Inferior parietal cortex (tissue), 1 donor: Measurements from ENCODE around the gene COL15A1.
A peak's percentile ranks its signal among the peaks of the same experiment; 100 is the strongest.

Source experiments
- DNase-seq: peaks from one replicate; pipeline ENCODE4 v3.0.0-alpha.2; 2016; ENCODE audit errors: extremely low spot score

The COL15A1 gene

DNA sequence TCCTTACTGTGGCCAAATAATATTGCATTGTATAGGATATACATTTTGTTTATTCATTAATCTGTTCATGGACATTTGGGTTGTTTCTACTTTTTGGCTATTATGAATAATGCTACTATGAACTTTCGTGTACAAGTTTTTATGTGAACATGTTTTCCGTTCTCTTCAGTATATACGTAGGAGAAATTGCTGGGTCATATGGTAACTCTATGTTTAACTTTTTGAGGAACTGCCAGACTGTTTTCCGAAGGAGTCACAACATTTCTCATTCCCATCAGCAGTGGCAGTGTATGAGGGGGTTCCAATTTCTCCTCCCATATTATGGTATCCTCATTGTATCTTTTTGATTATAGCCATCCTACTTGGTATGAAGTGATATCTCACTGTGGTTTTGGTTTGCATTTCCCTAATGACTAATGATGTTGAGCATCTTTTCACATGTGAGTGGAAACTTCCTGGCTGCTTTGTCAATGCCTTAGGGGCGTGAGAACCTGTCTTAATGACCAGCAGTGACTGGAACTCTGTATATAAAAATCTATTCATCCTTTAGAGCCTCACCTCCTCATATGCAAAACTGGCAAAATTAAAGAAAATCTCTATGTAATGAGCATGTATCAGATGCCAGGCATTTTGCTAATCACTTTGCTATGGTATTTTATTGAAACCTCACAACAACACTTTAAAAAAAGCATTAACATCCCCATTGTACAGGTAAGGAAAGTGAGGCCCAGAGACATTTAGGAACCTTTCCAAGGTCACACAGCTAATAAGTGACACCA is 113.4 kb downstream of the COL15A1 start:
- no peak for DNase-seq

DNA sequence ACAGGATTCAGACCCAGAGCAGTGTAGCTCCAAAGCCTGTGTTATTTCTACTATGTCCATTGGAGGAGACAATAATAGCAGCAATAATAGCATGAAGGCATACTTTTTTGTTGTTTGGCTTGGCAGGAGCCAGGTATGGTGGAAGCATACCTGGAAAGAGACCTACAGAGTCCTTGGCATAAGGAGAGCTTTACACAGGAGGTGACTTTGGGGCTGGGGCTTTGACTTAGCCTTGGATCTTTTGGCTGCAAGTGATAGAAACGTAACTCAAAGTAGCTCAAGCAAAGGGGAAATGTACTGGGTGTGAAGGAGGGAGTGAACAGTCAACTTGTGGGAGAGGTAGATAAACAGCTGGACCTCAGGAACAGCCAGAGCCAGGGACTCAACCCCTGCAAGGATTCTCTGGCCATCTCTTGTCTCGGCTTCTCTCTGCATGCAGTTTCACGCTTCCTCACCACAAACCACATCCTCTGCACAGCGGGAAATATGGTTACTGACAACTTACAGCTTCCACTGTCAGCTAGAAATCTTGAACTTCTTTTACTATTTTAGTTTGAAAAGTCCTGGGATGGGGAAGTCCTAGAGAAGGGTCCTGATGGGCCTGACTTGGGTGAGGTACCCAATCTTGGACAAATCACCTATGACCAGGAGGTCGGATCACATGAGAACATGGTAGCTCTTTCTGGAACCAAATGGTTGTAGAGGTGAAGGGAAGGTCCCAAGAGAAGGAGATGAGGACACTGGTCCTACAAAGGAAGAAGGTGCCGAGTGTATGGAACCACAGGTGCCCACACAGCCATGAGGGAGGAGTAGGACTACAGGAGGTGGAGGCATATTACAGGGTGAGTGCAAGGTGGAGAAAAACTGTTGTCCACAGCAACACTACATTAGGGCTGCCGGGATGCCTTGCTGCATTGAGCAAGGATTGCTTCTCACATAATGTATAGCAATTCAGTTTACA is 114.2 kb downstream of the COL15A1 start:
- peak; percentile 56 for DNase-seq

DNA sequence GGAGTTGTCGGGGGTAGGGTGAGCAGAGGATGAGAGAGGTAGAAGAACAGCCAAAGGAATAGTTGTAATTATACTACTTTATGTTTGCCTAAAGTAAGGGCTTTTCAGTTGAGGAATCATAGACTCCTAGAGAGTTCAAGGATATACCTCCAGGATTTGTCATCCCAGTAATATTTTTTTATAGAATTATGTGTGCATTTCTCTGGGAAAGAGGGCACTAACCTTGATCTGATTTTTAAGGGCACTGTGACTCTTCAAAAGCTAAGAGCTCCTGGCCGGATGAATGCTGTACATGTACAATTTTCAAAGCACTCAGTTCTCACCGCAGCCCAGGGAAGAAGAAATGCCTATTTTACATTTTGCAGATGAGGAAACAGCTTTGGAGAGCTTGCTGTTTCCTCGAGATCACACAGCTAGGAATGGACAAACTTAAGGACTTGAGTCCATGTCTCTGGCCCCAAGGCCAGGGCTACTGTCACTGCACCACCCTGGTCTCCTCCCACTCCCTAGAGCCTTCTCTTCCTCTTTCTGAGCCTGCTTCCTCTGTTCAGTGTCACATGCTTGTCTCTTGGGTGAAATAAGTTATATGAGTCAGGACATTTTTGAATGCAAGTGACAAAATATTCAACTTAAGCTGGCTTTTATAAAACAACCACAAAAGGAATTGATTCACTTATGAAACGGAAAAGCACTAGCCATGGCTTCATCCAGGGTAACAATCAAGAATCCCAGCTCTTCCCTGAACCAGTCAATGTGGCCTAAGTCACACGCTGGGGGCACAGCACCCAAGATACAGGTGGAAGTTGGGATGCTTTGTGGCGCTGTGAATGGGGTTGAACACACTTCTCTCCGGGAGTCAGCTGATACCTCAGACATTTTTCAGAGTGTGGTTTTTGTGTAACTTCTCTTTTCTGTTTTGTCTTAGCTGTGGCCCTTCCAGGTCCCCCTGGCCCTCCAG is 115.5 kb downstream of the COL15A1 start:
- DNase-seq, result no peak

DNA sequence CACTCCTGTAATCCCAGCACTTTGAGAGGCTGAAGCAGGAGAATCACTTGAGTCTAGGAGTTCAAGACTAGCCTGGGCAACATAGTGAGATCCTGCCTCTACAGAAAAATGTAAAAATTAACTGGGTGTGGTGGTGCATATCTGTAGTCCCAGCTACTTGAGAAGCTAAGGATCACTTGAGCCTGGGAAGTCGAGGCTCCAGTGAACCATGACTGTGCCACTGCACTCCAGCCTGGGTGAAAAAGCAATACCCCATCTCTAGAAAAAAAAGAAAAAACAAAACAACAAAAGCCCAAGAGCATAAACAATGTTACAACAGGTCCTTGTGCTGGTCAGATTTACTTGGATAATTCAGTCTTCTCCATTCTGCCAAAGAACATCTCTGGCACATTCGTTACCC is 116.9 kb downstream of the COL15A1 start:
- no peak for DNase-seq

GRCh38 chr9:99062549-99062948 is 118.8 kb downstream of the COL15A1 start:
- no peak for DNase-seq

GRCh38 chr9:99063522-99063921 is 119.8 kb downstream of the COL15A1 start:
- DNase-seq, result no peak

- DNase-seq, result no peak
These were observed 122.9 kb downstream of the COL15A1 start for GRCh38 chr9:99066571-99066970.

- no peak for DNase-seq
These were observed 125.4 kb downstream of the COL15A1 start for GRCh38 chr9:99069075-99069474.

GRCh38 chr9:99069546-99069945 is 125.8 kb downstream of the COL15A1 start:
- DNase-seq, result no peak

DNA sequence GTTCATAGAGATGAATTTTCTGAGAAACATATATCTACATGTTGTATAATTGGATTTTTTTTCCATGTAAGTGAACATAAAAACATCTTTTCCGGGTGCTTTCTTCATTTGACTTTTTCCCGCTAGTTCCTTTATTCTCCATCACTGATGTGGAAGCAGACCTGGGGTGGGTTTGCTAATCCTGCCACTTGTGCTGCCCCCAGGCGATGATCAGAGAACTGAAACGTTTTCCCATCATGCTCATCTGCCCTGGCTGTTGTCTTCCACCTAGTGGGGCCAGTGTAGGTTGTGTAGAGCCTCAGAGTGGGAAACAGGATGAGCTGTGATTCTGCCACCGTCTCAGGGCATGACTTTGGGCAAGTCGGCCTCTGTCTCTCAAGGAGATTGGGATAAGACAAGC is 127.0 kb downstream of the COL15A1 start:
- DNase-seq, result no peak

DNA sequence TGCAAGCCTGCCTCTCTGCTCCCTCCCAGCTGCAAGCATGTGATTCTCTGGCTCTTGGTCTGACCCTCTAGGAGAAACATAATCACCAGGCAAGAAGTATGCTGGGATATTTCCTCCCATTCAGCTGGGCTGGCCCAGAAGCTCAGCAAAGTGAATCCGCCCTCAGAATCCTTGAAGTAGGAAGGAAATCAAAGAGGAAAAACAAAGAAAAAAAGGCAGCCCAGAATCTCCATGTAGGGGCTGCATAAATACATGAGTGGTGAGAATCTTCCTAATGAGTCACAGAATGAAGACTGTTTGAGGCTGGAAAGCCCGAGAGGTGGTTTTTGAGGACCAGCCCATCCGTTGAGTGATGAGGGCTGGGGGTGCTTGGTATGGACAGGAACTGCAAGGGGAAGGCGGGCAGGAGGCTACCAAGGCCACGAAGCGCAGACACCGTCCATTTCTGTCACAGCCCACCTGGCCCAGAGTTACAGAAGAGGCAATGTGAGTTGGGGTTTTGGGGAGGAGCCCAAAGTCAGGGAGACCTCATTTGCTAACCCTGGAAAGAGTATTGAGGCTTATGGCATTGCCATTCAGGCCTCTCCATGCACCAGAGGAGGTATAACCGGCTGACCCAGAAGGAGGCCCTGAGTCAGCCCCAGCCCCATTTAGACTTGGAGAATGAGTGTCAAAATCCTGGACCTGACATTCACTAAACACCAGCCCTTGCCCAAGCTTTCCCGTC is 127.8 kb downstream of the COL15A1 start:
- no peak for DNase-seq

GRCh38 chr9:99072040-99072394 is 128.3 kb downstream of the COL15A1 start:
- DNase-seq, result no peak

GRCh38 chr9:99073347-99073746 is 129.6 kb downstream of the COL15A1 start:
- DNase-seq, result no peak

DNA sequence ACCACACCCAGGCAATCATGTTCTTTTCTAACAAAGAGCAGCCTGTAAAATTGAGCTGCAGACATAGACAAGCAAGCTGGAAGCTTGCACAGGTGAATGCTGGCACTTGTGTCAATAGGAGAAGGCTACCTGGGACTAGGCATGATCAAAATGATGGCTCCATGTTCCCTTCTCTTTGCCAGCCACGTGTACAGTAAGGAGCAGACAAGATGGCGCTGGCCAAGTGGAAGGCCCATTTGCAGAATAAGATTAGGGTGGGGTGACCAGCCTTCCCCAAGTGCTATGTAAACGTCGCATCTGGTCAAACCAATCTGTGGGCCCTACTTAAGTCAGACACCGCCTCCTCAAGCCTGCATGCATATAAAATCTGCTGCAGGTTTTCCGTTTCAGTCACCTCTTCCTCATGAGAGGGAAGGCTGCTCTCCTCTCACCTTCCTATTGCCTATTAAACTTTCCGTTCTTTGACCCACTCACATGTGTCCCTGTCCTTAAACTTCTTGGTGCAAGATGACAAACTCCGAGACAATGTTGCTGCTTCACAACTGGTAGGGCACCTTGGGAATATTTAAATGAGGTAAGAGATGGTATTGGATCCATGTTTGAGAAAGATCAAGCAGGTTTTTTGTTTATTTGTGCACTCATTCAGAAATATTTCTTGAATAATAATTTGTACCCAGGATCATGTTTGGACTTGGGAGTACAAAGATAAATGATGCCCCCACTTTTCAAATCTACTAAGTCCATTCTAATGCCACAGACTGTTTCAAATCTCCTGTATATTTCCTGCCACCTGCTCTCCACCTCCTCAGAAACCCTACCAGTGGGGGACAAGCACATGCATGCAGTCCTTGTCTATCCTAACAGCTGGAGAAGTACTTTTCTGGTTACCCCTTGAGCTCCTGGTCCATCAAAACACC is 130.5 kb downstream of the COL15A1 start:
- DNase-seq, result peak; percentile 28

GRCh38 chr9:99074902-99075245 is 131.2 kb downstream of the COL15A1 start:
- DNase-seq, result no peak

DNA sequence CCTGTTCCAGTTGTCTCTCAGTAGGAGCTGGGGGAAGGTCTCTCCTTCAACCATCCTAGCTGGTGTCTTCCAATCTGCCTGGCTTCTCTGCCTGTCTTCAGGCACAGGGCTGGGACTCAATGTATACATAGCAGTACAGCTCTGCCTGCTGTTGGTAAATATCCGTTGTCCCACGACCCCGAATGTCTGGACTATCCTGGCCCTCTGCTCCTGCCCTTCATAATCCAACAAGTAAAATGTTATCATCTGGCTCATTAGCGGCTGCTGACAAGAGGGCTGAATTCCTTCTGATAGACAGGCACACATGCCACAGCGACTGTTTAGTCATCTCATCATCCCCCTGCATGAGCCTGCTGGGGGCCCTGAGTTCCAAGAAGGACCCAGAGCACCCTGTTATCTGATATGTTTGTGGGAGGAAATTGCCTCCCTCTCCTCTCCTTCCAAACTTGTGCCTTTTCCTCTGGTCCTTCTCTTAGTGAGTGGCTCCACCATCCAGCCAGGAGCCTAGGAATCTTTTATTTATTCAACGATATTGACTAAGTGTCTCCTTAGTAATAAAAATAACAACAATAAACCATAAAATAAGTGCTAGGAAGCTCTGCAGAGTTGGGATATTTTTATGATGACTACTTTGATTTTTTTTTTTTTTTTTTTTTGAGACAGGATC is 131.7 kb downstream of the COL15A1 start:
- DNase-seq, result peak; percentile 24

DNA sequence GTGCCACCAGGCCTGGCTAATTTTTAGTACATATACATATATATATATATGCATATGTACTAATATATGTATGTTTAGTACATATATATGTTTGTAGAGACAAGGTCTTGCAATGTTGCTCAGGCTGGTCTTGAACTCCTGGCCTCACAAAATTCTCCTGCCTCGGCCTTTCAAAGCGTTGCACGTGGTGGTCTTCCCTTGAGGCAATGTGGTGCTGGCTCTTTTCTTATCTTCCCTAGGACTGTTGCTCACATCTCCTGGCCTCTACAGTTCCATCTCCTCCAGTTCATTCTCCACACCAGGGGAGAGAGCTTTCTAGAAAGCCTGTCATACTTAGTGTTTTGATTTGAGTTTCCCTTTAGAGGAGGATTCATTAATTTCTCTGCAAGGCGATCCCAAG is 132.3 kb downstream of the COL15A1 start:
- DNase-seq, result no peak

DNA sequence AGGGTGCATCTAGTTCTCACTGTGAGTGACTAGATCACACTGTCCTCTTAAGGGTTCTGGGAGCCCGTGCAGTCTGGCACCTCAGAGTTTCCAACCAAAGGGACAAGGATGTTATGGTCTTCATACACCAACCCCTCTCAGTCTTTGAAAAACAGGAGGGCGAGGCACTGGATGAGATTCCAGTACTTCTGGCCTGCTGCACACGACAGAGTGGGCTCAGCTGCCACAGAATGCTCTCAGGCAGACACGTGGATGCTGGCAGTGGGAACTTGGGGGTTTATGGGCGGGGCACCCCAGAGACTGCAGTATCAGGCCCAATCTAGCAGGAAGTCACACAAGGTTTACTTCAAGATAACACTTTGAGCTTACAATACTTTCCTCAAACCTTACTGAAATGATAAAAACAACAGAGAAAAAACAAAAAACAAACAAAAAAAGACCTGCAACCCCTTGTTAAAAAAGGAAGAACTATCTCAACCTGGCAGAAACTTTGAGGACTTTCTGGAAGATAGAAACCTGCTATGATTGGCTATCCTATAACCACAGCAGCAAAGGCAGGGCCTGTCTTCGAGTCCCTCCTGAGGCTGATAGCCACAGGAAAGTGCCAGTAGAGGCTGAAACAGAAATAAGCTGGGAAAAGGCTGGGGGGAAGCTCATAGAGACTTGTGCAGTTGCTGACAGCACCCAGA is 132.9 kb downstream of the COL15A1 start:
- DNase-seq, result no peak

DNA sequence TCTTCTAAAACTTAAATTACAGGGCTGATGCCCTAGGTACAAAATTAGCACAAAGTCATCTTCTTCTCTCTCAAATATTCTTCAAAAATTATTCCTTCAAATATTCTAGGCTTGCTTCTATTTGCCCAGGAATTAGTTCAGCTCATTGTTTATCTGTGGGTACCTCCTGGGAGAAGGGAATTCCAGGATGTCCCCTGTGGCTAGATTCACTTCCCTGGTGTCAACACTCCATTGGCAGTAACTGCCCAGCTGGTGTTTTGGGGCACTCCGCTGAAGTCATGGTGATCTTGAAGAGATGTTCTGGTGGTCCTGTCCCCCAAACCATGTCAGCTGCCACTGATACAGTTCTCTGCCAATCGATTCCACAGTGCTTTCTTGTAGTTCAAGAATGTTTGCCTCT is 135.0 kb downstream of the COL15A1 start:
- no peak for DNase-seq
